ENCODE measurements around the gene RAPGEF2.

GRCh38 chr4:159383562-159383931 lies 280.7 kb downstream of the RAPGEF2 start:
- TF ChIP-seq CTCF (optimal IDR thresholded peaks at IDR 0.05 in 1 of 3, IDR thresholded peaks at IDR 0.05 in 1 of 3, conservative IDR thresholded peaks at IDR 0.05 in 1 of 3; ENCODE audit: extremely low read depth in 1 of 3, insufficient read depth in 2 of 3, low read length in 3 of 3) (no peak), EZH2 (IDR thresholded peaks at IDR 0.05; ENCODE audit: low read length) (no peak)

Data from keratinocyte (primary cell).